A549 (cell line): ENCODE data around the gene MAP3K2. TPM values are rescaled to one million over a fixed set of nuclear protein-coding genes. Genes with fewer than 3 reads are reported as not detected.

Experiments
- ATAC-seq, 2 experiments: fragments of 200-7000 bp in 1 of 2; fragments of >200 bp in 1 of 2; cut with Nextera tagmentation in 1 of 2; cut with Tn5 transposase in 1 of 2; 3 replicates each; pipeline versions ENCODE4 v1.8.0 to v1.9.1; 2018 to 2020; ENCODE audit warnings: mild to moderate bottlenecking in 1 of 2, moderate library complexity in 1 of 2
- CTCF ChIA-PET: fragments of 300-600 bp; sonication (Branson Sonifier 250); formaldehyde crosslinking; extraction: SDS; loops from one replicate; lab custom pipeline; 2021; ENCODE audit warnings: antibody characterized with exemption, inconsistent platforms; lab: Yijun Ruan, JAX
- POLR2A ChIA-PET: fragments of 350-600 bp; formaldehyde crosslinking; extraction: SDS; loops from one replicate; lab custom pipeline; 2021; ENCODE audit warnings: antibody characterized with exemption, inconsistent platforms; lab: Yijun Ruan, JAX
- DNase-seq, 2 experiments: peaks; one replicate each; pipeline versions ENCODE4 v3.0.0 to v3.0.0-alpha.2; 2011 to 2016; ENCODE audit warnings: low read depth in 1 of 2, low spot score in 1 of 2
- FAIRE-seq: peaks from 2 replicates; lab custom pipeline; 2011; peaks lifted over from hg19 to GRCh38; lab: Jason Lieb, UNC
- H3K27ac ChIP-seq, 2 experiments: fragments of >200 bp; sonication (Bioruptor Twin); formaldehyde crosslinking; 3 replicates each; pipeline ENCODE4 v1.5.1; 2016 to 2017
- H3K4me1 ChIP-seq: fragments of >200 bp; sonication (Bioruptor Twin); formaldehyde crosslinking; 3 replicates; pipeline ENCODE4 v1.6.1; 2016
- H3K4me2 ChIP-seq: fragments of >200 bp; sonication (Bioruptor Twin); formaldehyde crosslinking; 3 replicates; pipeline ENCODE4 v1.6.1; 2016
- H3K4me3 ChIP-seq: fragments of >200 bp; sonication (Bioruptor Twin); formaldehyde crosslinking; 3 replicates; pipeline ENCODE4 v1.5.1; 2016
- H3K9me3 ChIP-seq: fragments of >200 bp; sonication (Bioruptor Twin); formaldehyde crosslinking; 3 replicates; pipeline ENCODE4 v1.6.1; 2016
- ATOH8 ChIP-seq: fragments of 250-450 bp; sonication (Bioruptor Pico); IDR thresholded peaks from 2 replicates; pipeline ENCODE4 v1.5.0; 2020; ENCODE audit warnings: low read depth, mild to moderate bottlenecking, moderate library complexity
- BCL3 ChIP-seq: fragments of >200 bp; sonication (Bioruptor Twin); formaldehyde crosslinking; IDR thresholded peaks from 3 replicates; pipeline ENCODE4 v1.6.1; 2016
- BHLHE40 ChIP-seq: IDR thresholded peaks from 2 replicates; pipeline ENCODE4 v1.6.1; 2012; ENCODE audit warnings: low read depth, low read length, inconsistent platforms
- CTCF ChIP-seq: fragments of >200 bp; sonication (Bioruptor Twin); formaldehyde crosslinking; IDR thresholded peaks from 3 replicates; pipeline ENCODE4 v1.5.1; 2016
- E2F6 ChIP-seq: IDR thresholded peaks from 2 replicates; pipeline ENCODE4 v1.6.1; 2012; ENCODE audit warnings: low read depth, borderline replicate concordance
- FOSL2 ChIP-seq, 2 experiments: fragments of 450-650 bp in 1 of 2; fragments of >200 bp in 1 of 2; sonication (Bioruptor Twin) in 1 of 2; formaldehyde crosslinking; IDR thresholded peaks; 2 replicates each; pipeline versions ENCODE4 v1.5.0 to v1.6.1; 2016 to 2020; ENCODE audit warnings: mild to moderate bottlenecking in 1 of 2, moderate library complexity in 1 of 2
- HES2 ChIP-seq: fragments of >200 bp; sonication (Bioruptor Twin); formaldehyde crosslinking; IDR thresholded peaks from 2 replicates; pipeline ENCODE4 v1.6.1; 2016
- HOXA7 ChIP-seq: fragments of 250-450 bp; sonication (Bioruptor Pico); IDR thresholded peaks from 2 replicates; pipeline ENCODE4 v1.5.0; 2020; ENCODE audit warnings: mild to moderate bottlenecking, moderate library complexity
- HOXB5 ChIP-seq: fragments of 250-450 bp; sonication (Bioruptor Pico); IDR thresholded peaks from 2 replicates; pipeline ENCODE4 v1.5.0; 2020; ENCODE audit warnings: mild to moderate bottlenecking, moderate library complexity
- JUNB ChIP-seq: fragments of >200 bp; sonication (Bioruptor Twin); formaldehyde crosslinking; IDR thresholded peaks from 2 replicates; pipeline ENCODE4 v1.6.1; 2016
- MAX ChIP-seq: IDR thresholded peaks from 2 replicates; pipeline ENCODE4 v1.6.1; 2012
- RAD21 ChIP-seq, 2 experiments: fragments of >200 bp in 1 of 2; sonication (Bioruptor Twin) in 1 of 2; formaldehyde crosslinking in 1 of 2; IDR thresholded peaks in 1 of 2; conservative IDR thresholded peaks in 1 of 2; 2 replicates in 1 of 2; 3 replicates in 1 of 2; pipeline ENCODE4 v1.6.1; 2012 to 2018; ENCODE audit warnings: inconsistent platforms in 1 of 2
- SMC3 ChIP-seq: fragments of >200 bp; sonication (Bioruptor Twin); formaldehyde crosslinking; IDR thresholded peaks from 3 replicates; pipeline ENCODE4 v1.6.1; 2018; ENCODE audit warnings: inconsistent platforms
- TFCP2L1 ChIP-seq: fragments of 250-450 bp; sonication (Bioruptor Pico); IDR thresholded peaks from 2 replicates; pipeline ENCODE4 v1.5.0; 2021; ENCODE audit warnings: mild to moderate bottlenecking
- USF2 ChIP-seq: fragments of 450-650 bp; IDR thresholded peaks from 2 replicates; pipeline ENCODE4 v1.6.1; 2014; ENCODE audit warnings: antibody characterized with exemption
- ZC3H11A ChIP-seq: fragments of 450-650 bp; IDR thresholded peaks from 2 replicates; pipeline ENCODE4 v1.6.1; 2014; ENCODE audit warnings: antibody characterized with exemption, mild to moderate bottlenecking
- WGBS: methylation state at CpG from one replicate; pipeline ENCODE4 v1.1.6; 2017; ENCODE audit errors: missing lambda C conversion rate; 5-methylcytosine and 5-hydroxymethylcytosine counted together
- polyA plus RNA-seq, 4 experiments: library from polyadenylated mRNA; depleted of rRNA in 3 of 4; stranded (reverse); fragments of >200 nt; fragmentation: RNase III in 1 of 4; extraction: RNeasy Plus Mini Kit Qiagen cat#74134 plus additional on column Dnase treatment in 1 of 4; gene quantifications; 2 replicates in 3 of 4; 3 replicates in 1 of 4; pipeline ENCODE4 v1.2.3, GENCODE V29; 2011 to 2017

The MAP3K2 gene
- polyA plus RNA-seq, 2 of the 4 experiments (the other 2 are of a cell fraction) = 12.3 to 29.7 TPM

GRCh38 chr2:127415593-127416505 lies 28.1 kb upstream of the MAP3K2 start:
- peak; percentile 70 to 81 for DNase-seq
- Histone ChIP-seq H3K4me2 (peak overlapping the region; percentile 72), H3K27ac (peak overlapping the region; percentile 84 to 97), H3K4me3 (peak overlapping the region; percentile 31), H3K9me3 (peaks cover 8% of the 10 kb centered on the region; the same call in 1 of the 3 replicates), H3K4me1 (peaks cover 56% of the 10 kb centered on the region)
- ATAC-seq = peak; percentile 55 to 83
- POLR2A ChIA-PET = interaction anchor here (0.5 to 0.6 kb wide), 2 partner anchors 88 to 214 kb away, joined by 3 to 4 read pairs; no protein-coding TSS in a partner anchor
- no peak for FAIRE-seq
- CTCF ChIA-PET = interaction anchor here (0.8 to 4.3 kb wide), 26 partner anchors 9 to 91 kb away, joined by 3 to 23 read pairs (median 4); no protein-coding TSS in a partner anchor
- TF ChIP-seq MAX (peak; percentile 94), RAD21 (conservative IDR thresholded peaks at IDR 0.05 in 1 of 2, IDR thresholded peaks at IDR 0.05 in 1 of 2) (peak; percentile 59 to 67), HOXB5 (0 out of 2 replicates have a peak, but pooled peaks have one; percentile 55), TFCP2L1 (CRISPR knock-in tag) (no peak), FOSL2 (IDR thresholded peaks at IDR 0.05) (no peak), FOSL2 (CRISPR knock-in tag; IDR thresholded peaks at IDR 0.05) (0 out of 2 replicates have a peak, but pooled peaks have one; percentile 36), HOXA7 (CRISPR knock-in tag) (no peak), CTCF (peak; percentile 53; the same call in 2 of the 3 replicates), E2F6 (peak; percentile 91), SMC3 (peak; percentile 60), ZC3H11A (no peak), BCL3 (no peak), JUNB (no peak), BHLHE40 (peak; percentile 35; the same call in 1 of the 2 replicates), ATOH8 (CRISPR knock-in tag) (0 out of 2 replicates have a peak, but pooled peaks have one; percentile 42), USF2 (peak; percentile 80), HES2 (no peak)
- 46% methylated on average over 38 of the region's 55 CpGs for WGBS
